A549 (cell line): ENCODE data around the gene SSBP2. TPM values are rescaled to one million over a fixed set of nuclear protein-coding genes. Genes with fewer than 3 reads are reported as not detected.
A peak's percentile ranks its signal among the peaks of the same experiment; 100 is the strongest.

Source experiments
- ATAC-seq, 2 experiments: fragments of 200-7000 bp in 1 of 2; fragments of >200 bp in 1 of 2; cut with Nextera tagmentation in 1 of 2; cut with Tn5 transposase in 1 of 2; 3 replicates each; pipeline versions ENCODE4 v1.8.0 to v1.9.1; 2018 to 2020; ENCODE audit warnings: mild to moderate bottlenecking in 1 of 2, moderate library complexity in 1 of 2
- CTCF ChIA-PET: fragments of 300-600 bp; sonication (Branson Sonifier 250); formaldehyde crosslinking; extraction: SDS; loops from one replicate; lab custom pipeline; 2021; ENCODE audit warnings: antibody characterized with exemption, inconsistent platforms; lab: Yijun Ruan, JAX
- POLR2A ChIA-PET: fragments of 350-600 bp; formaldehyde crosslinking; extraction: SDS; loops from one replicate; lab custom pipeline; 2021; ENCODE audit warnings: antibody characterized with exemption, inconsistent platforms; lab: Yijun Ruan, JAX
- DNase-seq, 2 experiments: peaks; one replicate each; pipeline versions ENCODE4 v3.0.0 to v3.0.0-alpha.2; 2011 to 2016; ENCODE audit warnings: low read depth in 1 of 2, low spot score in 1 of 2
- FAIRE-seq: peaks from 2 replicates; lab custom pipeline; 2011; peaks lifted over from hg19 to GRCh38; lab: Jason Lieb, UNC
- H3K27ac ChIP-seq, 2 experiments: fragments of >200 bp; sonication (Bioruptor Twin); formaldehyde crosslinking; 3 replicates each; pipeline ENCODE4 v1.5.1; 2016 to 2017
- H3K4me1 ChIP-seq: fragments of >200 bp; sonication (Bioruptor Twin); formaldehyde crosslinking; 3 replicates; pipeline ENCODE4 v1.6.1; 2016
- H3K4me2 ChIP-seq: fragments of >200 bp; sonication (Bioruptor Twin); formaldehyde crosslinking; 3 replicates; pipeline ENCODE4 v1.6.1; 2016
- H3K4me3 ChIP-seq: fragments of >200 bp; sonication (Bioruptor Twin); formaldehyde crosslinking; 3 replicates; pipeline ENCODE4 v1.5.1; 2016
- H3K9me3 ChIP-seq: fragments of >200 bp; sonication (Bioruptor Twin); formaldehyde crosslinking; 3 replicates; pipeline ENCODE4 v1.6.1; 2016
- CBX2 ChIP-seq: fragments of 200-600 bp; sonication (generic); IDR thresholded peaks from 2 replicates; pipeline ENCODE4 v1.6.1; 2016; ENCODE audit warnings: low read depth, mild to moderate bottlenecking, borderline replicate concordance
- CBX8 ChIP-seq: fragments of 200-600 bp; sonication (generic); IDR thresholded peaks from 2 replicates; pipeline ENCODE4 v1.6.1; 2016
- CEBPB ChIP-seq, 2 experiments: fragments of >200 bp in 1 of 2; sonication (Bioruptor Twin) in 1 of 2; formaldehyde crosslinking in 1 of 2; IDR thresholded peaks; 2 replicates each; pipeline ENCODE4 v1.6.1; 2012 to 2016
- CHD2 ChIP-seq: fragments of 150-350 bp; IDR thresholded peaks from 2 replicates; pipeline ENCODE4 v1.6.1; 2014; ENCODE audit warnings: low read length; ENCODE audit not compliant: partially characterized antibody
- EHF ChIP-seq: fragments of 250-450 bp; sonication (Bioruptor Pico); IDR thresholded peaks from 2 replicates; pipeline ENCODE4 v1.5.0; 2020; ENCODE audit warnings: mild to moderate bottlenecking
- EHMT2 ChIP-seq: fragments of 200-600 bp; sonication (generic); IDR thresholded peaks from 2 replicates; pipeline ENCODE4 v1.6.1; 2016; ENCODE audit warnings: antibody characterized with exemption, low read depth, mild to moderate bottlenecking, moderate library complexity
- FOSB ChIP-seq: fragments of 250-450 bp; sonication (Bioruptor Pico); IDR thresholded peaks from 2 replicates; pipeline ENCODE4 v1.5.0; 2020; ENCODE audit warnings: mild to moderate bottlenecking, moderate library complexity
- FOSL2 ChIP-seq, 2 experiments: fragments of 450-650 bp in 1 of 2; fragments of >200 bp in 1 of 2; sonication (Bioruptor Twin) in 1 of 2; formaldehyde crosslinking; IDR thresholded peaks; 2 replicates each; pipeline versions ENCODE4 v1.5.0 to v1.6.1; 2016 to 2020; ENCODE audit warnings: mild to moderate bottlenecking in 1 of 2, moderate library complexity in 1 of 2
- FOXS1 ChIP-seq: fragments of 250-450 bp; sonication (Bioruptor Pico); IDR thresholded peaks from 2 replicates; pipeline ENCODE4 v1.5.0; 2020; ENCODE audit warnings: mild to moderate bottlenecking, moderate library complexity
- GATA3 ChIP-seq: IDR thresholded peaks from 2 replicates; pipeline ENCODE4 v1.6.1; 2012; ENCODE audit warnings: borderline replicate concordance
- HOXB13 ChIP-seq: fragments of 250-450 bp; sonication (Bioruptor Pico); IDR thresholded peaks from 2 replicates; pipeline ENCODE4 v1.5.0; 2020; ENCODE audit warnings: low read depth, mild to moderate bottlenecking, moderate library complexity
- HOXB5 ChIP-seq: fragments of 250-450 bp; sonication (Bioruptor Pico); IDR thresholded peaks from 2 replicates; pipeline ENCODE4 v1.5.0; 2020; ENCODE audit warnings: mild to moderate bottlenecking, moderate library complexity
- JUN ChIP-seq, 2 experiments: fragments of >200 bp; sonication (Bioruptor Twin); formaldehyde crosslinking; IDR thresholded peaks; 2 replicates in 1 of 2; 3 replicates in 1 of 2; pipeline ENCODE4 v1.6.1; 2016 to 2017
- KDM1A ChIP-seq: fragments of 200-600 bp; sonication (generic); IDR thresholded peaks from 2 replicates; pipeline ENCODE4 v1.6.1; 2016; ENCODE audit warnings: low read depth, mild to moderate bottlenecking
- KDM5A ChIP-seq: fragments of 200-600 bp; sonication (generic); IDR thresholded peaks from 2 replicates; pipeline ENCODE4 v1.6.1; 2016; ENCODE audit warnings: antibody characterized with exemption, mild to moderate bottlenecking
- MAFK ChIP-seq: fragments of 450-650 bp; IDR thresholded peaks from 2 replicates; pipeline ENCODE4 v1.6.1; 2014; ENCODE audit not compliant: partially characterized antibody
- MAZ ChIP-seq: fragments of 150-350 bp; IDR thresholded peaks from 2 replicates; pipeline ENCODE4 v1.6.1; 2014; ENCODE audit warnings: antibody characterized with exemption, low read depth, low read length, borderline replicate concordance
- MYC ChIP-seq: IDR thresholded peaks from 2 replicates; pipeline ENCODE4 v1.6.1; 2012; ENCODE audit warnings: mild to moderate bottlenecking, inconsistent platforms, low read length, improper control_type of control experiment, borderline replicate concordance
- PHF8 ChIP-seq: fragments of 200-600 bp; sonication (generic); IDR thresholded peaks from 2 replicates; pipeline ENCODE4 v1.6.1; 2016; ENCODE audit warnings: low read depth, mild to moderate bottlenecking, antibody characterized with exemption, moderate library complexity, borderline replicate concordance
- POLR2A ChIP-seq: IDR thresholded peaks from 2 replicates; pipeline ENCODE4 v1.6.1; 2012; ENCODE audit warnings: mild to moderate bottlenecking, low read length
- SMC3 ChIP-seq: fragments of >200 bp; sonication (Bioruptor Twin); formaldehyde crosslinking; IDR thresholded peaks from 3 replicates; pipeline ENCODE4 v1.6.1; 2018; ENCODE audit warnings: inconsistent platforms
- TFCP2L1 ChIP-seq: fragments of 250-450 bp; sonication (Bioruptor Pico); IDR thresholded peaks from 2 replicates; pipeline ENCODE4 v1.5.0; 2021; ENCODE audit warnings: mild to moderate bottlenecking
- ZC3H11A ChIP-seq: fragments of 450-650 bp; IDR thresholded peaks from 2 replicates; pipeline ENCODE4 v1.6.1; 2014; ENCODE audit warnings: antibody characterized with exemption, mild to moderate bottlenecking
- ZNF302 ChIP-seq: fragments of 250-450 bp; sonication (Bioruptor Pico); IDR thresholded peaks from 2 replicates; pipeline ENCODE4 v1.9.0; 2021; ENCODE audit warnings: inconsistent platforms, mild to moderate bottlenecking, moderate library complexity
- WGBS: methylation state at CpG from one replicate; pipeline ENCODE4 v1.1.6; 2017; ENCODE audit errors: missing lambda C conversion rate; 5-methylcytosine and 5-hydroxymethylcytosine counted together
- polyA minus RNA-seq: library from RNA; depleted of rRNA, polyadenylated mRNA; stranded (reverse); fragments of >200 nt; gene quantifications from 2 replicates; pipeline ENCODE4 v1.2.3, GENCODE V29; 2011; rRNA and poly(A)+ RNA removed
- polyA plus RNA-seq, 4 experiments: library from polyadenylated mRNA; depleted of rRNA in 3 of 4; stranded (reverse); fragments of >200 nt; fragmentation: RNase III in 1 of 4; extraction: RNeasy Plus Mini Kit Qiagen cat#74134 plus additional on column Dnase treatment in 1 of 4; gene quantifications; 2 replicates in 3 of 4; 3 replicates in 1 of 4; pipeline ENCODE4 v1.2.3, GENCODE V29; 2011 to 2017
- TF ChIP-seq, protein P1 (sequence below): fragments of 200-600 bp; sonication (generic); IDR thresholded peaks from 2 replicates; pipeline ENCODE4 v1.6.1; 2016; ENCODE audit warnings: antibody characterized with exemption, mild to moderate bottlenecking, moderate library complexity
- TF ChIP-seq, protein P2 (sequence below): fragments of >200 bp; sonication (Bioruptor Twin); formaldehyde crosslinking; IDR thresholded peaks from 2 replicates; pipeline ENCODE4 v1.6.1; 2016
- TF ChIP-seq, protein P3 (sequence below): IDR thresholded peaks from 2 replicates; pipeline ENCODE4 v1.6.1; 2012
- TF ChIP-seq, protein P4 (sequence below): IDR thresholded peaks from 2 replicates; pipeline ENCODE4 v1.6.1; 2012
- TF ChIP-seq, protein P5 (sequence below): fragments of 250-450 bp; sonication (Bioruptor Pico); IDR thresholded peaks from 2 replicates; pipeline ENCODE4 v1.5.0; 2021; ENCODE audit warnings: mild to moderate bottlenecking, moderate library complexity, borderline replicate concordance
- TF ChIP-seq, protein P6 (sequence below): IDR thresholded peaks from 2 replicates; pipeline ENCODE4 v1.6.1; 2012; ENCODE audit warnings: low read depth, borderline replicate concordance

SSBP2 gene
- polyA plus RNA-seq (2011; rRNA removed) (14.2 and 17.0 TPM in 2 replicates), polyA plus RNA-seq (2017; fragmentation: RNase III; extraction: RNeasy Plus Mini Kit Qiagen cat#74134 plus additional on column Dnase treatment) (4.5 to 5.5 TPM (median 4.9 TPM) in 3 replicates), polyA minus RNA-seq (10.0 and 13.4 TPM in 2 replicates)
- polyA plus RNA-seq (2012; cell fraction: cytosol; rRNA removed), result 8.3 and 10.0 TPM in 2 replicates
- 3.9 and 7.2 TPM in 2 replicates for polyA plus RNA-seq (2012; cell fraction: nucleus; rRNA removed)

DNA sequence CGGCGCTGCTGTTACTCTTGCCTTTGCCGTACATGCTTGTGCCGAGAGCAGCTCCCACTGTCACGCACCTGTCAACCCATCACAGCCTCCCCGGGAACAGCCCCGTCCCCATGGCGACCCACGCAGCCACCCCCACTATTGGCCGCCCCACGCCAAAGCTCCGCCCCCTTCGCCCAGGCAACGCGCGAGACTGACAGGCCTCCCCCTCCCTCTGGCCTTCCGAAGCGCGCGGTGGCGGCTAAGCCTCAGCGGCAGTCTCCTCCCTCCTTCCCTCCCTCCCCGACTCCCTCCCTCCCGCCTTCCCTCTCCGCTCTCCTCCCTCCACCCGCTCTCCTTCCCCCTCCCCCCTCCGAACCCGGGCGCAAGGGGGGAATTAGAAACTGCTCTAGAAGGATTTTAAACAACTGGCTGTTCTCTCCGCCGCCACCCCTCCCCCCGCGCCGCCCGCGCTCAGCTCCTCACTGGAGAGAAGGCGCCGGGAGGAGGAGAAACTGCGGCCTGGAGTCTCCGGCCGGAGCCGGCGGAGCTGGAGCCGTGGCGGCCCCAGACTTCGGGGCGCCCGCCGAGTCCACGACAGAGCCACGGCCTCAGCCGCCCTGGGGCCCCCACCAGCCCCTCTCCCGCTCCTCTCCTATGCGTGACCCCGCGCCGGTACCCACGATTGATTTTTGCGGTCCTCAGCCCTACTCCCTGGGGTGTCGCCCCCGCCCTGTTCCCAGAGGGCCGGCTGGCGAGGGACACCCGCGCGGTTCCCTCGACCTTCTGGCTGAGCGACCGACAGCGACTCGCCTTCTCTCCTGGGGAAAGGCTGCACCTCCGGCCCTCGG is at the start of gene SSBP2:
TSS of gene SSBP2 (minus strand) at position 89 of the 827 bp plus-strand sequence. CDS start at position 34, 55 bp downstream.
- peak within 1 kb of the TSS; percentile 76 for H3K4me2 ChIP-seq
- H3K4me3 ChIP-seq, result peak within 1 kb of the TSS; percentile 92
- peaks cover 27% of the 10 kb centered on the region for H3K4me1 ChIP-seq
- ChIA-PET CTCF (interaction anchor here (0.7 to 3.1 kb wide), 14 partner anchors 9 to 475 kb away, joined by 3 to 20 read pairs (median 3); no protein-coding TSS in a partner anchor), POLR2A (interaction anchor here (0.6 to 3.8 kb wide), 17 partner anchors 11 to 414 kb away, joined by 3 to 197 read pairs (median 5); partner anchors contain the start of gene ATG10)
- ATAC-seq (peak; percentile 81 to 90), DNase-seq (peak; percentile 73 to 98), FAIRE-seq (no peak)
- peak within 1 kb of the TSS; percentile 95 to 98 for H3K27ac ChIP-seq
- 0% methylated on average over 20 of the region's 73 CpGs for WGBS
- H3K9me3 ChIP-seq, result no peaks in the 10 kb centered on the region
- no peak for TF ChIP-seq KDM1A
- no peak for TF ChIP-seq FOSB
- peak; percentile 53 for TF ChIP-seq CHD2
- peak; percentile 68 to 98; a peak in 4 of 5 replicates for TF ChIP-seq JUN (IDR thresholded peaks at IDR 0.05)
- TF ChIP-seq, protein P1, sequence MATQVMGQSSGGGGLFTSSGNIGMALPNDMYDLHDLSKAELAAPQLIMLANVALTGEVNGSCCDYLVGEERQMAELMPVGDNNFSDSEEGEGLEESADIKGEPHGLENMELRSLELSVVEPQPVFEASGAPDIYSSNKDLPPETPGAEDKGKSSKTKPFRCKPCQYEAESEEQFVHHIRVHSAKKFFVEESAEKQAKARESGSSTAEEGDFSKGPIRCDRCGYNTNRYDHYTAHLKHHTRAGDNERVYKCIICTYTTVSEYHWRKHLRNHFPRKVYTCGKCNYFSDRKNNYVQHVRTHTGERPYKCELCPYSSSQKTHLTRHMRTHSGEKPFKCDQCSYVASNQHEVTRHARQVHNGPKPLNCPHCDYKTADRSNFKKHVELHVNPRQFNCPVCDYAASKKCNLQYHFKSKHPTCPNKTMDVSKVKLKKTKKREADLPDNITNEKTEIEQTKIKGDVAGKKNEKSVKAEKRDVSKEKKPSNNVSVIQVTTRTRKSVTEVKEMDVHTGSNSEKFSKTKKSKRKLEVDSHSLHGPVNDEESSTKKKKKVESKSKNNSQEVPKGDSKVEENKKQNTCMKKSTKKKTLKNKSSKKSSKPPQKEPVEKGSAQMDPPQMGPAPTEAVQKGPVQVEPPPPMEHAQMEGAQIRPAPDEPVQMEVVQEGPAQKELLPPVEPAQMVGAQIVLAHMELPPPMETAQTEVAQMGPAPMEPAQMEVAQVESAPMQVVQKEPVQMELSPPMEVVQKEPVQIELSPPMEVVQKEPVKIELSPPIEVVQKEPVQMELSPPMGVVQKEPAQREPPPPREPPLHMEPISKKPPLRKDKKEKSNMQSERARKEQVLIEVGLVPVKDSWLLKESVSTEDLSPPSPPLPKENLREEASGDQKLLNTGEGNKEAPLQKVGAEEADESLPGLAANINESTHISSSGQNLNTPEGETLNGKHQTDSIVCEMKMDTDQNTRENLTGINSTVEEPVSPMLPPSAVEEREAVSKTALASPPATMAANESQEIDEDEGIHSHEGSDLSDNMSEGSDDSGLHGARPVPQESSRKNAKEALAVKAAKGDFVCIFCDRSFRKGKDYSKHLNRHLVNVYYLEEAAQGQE, result no peak
- peak; percentile 71; the same call in 1 of the 2 replicates for TF ChIP-seq MYC
- no peak for TF ChIP-seq CBX8
- TF ChIP-seq FOSL2 (IDR thresholded peaks at IDR 0.05), result no peak
- TF ChIP-seq FOSL2 (CRISPR knock-in tag; IDR thresholded peaks at IDR 0.05), result peak; percentile 59
- peak; percentile 78 for TF ChIP-seq PHF8
- no peak for TF ChIP-seq ZNF302 (CRISPR knock-in tag)
- TF ChIP-seq EHMT2, result no peak
- TF ChIP-seq MAZ, result peak; percentile 95
- no peak for TF ChIP-seq HOXB13
- TF ChIP-seq FOXS1, result no peak
- TF ChIP-seq EHF (CRISPR knock-in tag), result no peak
- TF ChIP-seq, protein P2, sequence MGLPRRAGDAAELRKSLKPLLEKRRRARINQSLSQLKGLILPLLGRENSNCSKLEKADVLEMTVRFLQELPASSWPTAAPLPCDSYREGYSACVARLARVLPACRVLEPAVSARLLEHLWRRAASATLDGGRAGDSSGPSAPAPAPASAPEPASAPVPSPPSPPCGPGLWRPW, result no peak
- peak in 1 of 2 experiments; percentile 50; a peak in 2 of 4 replicates for TF ChIP-seq CEBPB (IDR thresholded peaks at IDR 0.05)
- TF ChIP-seq, protein P3, sequence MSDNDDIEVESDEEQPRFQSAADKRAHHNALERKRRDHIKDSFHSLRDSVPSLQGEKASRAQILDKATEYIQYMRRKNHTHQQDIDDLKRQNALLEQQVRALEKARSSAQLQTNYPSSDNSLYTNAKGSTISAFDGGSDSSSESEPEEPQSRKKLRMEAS, result peak; percentile 85
- TF ChIP-seq, protein P4, sequence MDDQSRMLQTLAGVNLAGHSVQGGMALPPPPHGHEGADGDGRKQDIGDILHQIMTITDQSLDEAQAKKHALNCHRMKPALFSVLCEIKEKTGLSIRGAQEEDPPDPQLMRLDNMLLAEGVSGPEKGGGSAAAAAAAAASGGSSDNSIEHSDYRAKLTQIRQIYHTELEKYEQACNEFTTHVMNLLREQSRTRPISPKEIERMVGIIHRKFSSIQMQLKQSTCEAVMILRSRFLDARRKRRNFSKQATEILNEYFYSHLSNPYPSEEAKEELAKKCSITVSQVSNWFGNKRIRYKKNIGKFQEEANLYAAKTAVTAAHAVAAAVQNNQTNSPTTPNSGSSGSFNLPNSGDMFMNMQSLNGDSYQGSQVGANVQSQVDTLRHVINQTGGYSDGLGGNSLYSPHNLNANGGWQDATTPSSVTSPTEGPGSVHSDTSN, result peak; percentile 90
- no peak for TF ChIP-seq TFCP2L1 (CRISPR knock-in tag)
- peak; percentile 51 for TF ChIP-seq POLR2A
- peak; percentile 81 for TF ChIP-seq GATA3
- peak; percentile 49; the same call in 1 of the 2 replicates for TF ChIP-seq HOXB5
- TF ChIP-seq, protein P5, sequence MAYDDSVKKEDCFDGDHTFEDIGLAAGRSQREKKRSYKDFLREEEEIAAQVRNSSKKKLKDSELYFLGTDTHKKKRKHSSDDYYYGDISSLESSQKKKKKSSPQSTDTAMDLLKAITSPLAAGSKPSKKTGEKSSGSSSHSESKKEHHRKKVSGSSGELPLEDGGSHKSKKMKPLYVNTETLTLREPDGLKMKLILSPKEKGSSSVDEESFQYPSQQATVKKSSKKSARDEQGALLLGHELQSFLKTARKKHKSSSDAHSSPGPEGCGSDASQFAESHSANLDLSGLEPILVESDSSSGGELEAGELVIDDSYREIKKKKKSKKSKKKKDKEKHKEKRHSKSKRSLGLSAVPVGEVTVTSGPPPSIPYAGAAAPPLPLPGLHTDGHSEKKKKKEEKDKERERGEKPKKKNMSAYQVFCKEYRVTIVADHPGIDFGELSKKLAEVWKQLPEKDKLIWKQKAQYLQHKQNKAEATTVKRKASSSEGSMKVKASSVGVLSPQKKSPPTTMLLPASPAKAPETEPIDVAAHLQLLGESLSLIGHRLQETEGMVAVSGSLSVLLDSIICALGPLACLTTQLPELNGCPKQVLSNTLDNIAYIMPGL (CRISPR knock-in tag), result peak; percentile 39; the same call in 1 of the 2 replicates
- TF ChIP-seq MAFK, result no peak
- TF ChIP-seq, protein P6, sequence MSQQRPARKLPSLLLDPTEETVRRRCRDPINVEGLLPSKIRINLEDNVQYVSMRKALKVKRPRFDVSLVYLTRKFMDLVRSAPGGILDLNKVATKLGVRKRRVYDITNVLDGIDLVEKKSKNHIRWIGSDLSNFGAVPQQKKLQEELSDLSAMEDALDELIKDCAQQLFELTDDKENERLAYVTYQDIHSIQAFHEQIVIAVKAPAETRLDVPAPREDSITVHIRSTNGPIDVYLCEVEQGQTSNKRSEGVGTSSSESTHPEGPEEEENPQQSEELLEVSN, result peak; percentile 71; the same call in 1 of the 2 replicates
- no peak for TF ChIP-seq CBX2
- peak; percentile 50; the same call in 1 of the 2 replicates for TF ChIP-seq KDM5A
- no peak for TF ChIP-seq ZC3H11A
- TF ChIP-seq SMC3, result peak; percentile 93
